Gastrocnemius medialis (tissue), 4 donors: ENCODE results near the gene KIF5B.

Experiments
- CTCF ChIP-seq, 5 experiments: fragments of 450-650 bp in 3 of 5; fragments of 200-600 bp in 2 of 5; sonication (generic) in 2 of 5; IDR thresholded peaks in 4 of 5; conservative IDR thresholded peaks in 1 of 5; 1 replicate in 4 of 5; 2 replicates in 1 of 5; pipeline ENCODE4 v1.5.1; 2016 to 2019; ENCODE audit warnings: antibody characterized with exemption in 5 of 5, mild to moderate bottlenecking in 3 of 5, moderate library complexity in 3 of 5
- POLR2A ChIP-seq, 2 donors: fragments of 450-650 bp; IDR thresholded peaks; one replicate each; pipeline ENCODE4 v1.6.1; 2017; ENCODE audit warnings: antibody characterized with exemption in 2 of 2, mild to moderate bottlenecking in 2 of 2, moderate library complexity in 2 of 2

- TF ChIP-seq CTCF (IDR thresholded peaks at IDR 0.05 in 4 of 5, conservative IDR thresholded peaks at IDR 0.05 in 1 of 5) (no peak), POLR2A (IDR thresholded peaks at IDR 0.05) (no peak)
These were observed 19.3 kb downstream of the KIF5B start for GRCh38 chr10:32036922-32037321.
